ENCODE data around the gene BLVRB.

The BLVRB gene

DNA sequence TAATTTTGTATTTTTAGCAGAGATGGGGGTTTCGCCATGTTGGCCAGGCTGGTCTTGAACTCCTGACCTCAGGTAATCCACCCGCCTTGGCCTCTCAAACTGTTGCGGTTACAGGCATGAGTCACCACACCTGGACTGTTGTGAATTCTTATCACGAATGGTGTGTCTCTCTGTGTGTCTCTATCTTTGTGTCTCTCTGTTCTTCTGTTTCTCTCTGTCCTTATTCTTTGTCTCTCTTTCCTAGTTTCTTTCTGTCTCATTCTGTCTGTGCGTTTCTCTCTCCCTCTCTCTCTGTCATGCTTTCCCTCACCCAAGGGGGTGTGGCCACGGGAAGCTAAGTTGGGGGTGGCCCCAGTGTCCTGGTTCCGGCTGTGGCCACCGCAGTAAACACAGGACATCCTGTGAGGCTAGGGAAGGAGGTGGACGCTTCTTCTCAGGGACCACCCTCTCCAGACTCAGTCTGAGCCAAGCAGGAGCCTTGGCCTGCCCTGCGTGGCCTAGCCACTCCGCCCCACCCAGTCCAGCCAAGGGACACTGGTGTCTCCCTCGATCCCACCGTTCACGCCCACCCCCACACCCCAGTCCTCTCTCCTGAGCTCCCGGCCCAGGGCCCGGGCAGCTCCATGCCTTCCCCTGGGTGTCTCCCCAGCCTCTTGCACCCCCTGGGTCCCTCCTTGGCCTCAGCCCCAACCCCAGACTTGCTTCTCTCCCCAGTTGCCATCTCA, 48.5 kb downstream of the BLVRB start:
- Histone ChIP-seq H3K27me3 (ENCODE audit: insufficient read depth, insufficient read length) (no peaks in the 10 kb centered on the region), H3K4me3 (ENCODE audit: insufficient read length, low read depth) (no peak overlapping the region), H3K36me3 (ENCODE audit: insufficient read depth, insufficient read length, low read length) (peaks cover under 1% of the 10 kb centered on the region), H3K4me1 (ENCODE audit: insufficient read depth, insufficient read length) (peaks cover 3% of the 10 kb centered on the region), H3K9me3 (ENCODE audit: insufficient read depth, low read length) (no peaks in the 10 kb centered on the region), H3K9ac (ENCODE audit: insufficient read length, low read depth) (peak overlapping the region; percentile 42)
- no peak for DNase-seq (ENCODE audit: low read depth, low spot score)
- TF ChIP-seq YY1 (IDR thresholded peaks at IDR 0.05; ENCODE audit: insufficient read depth, insufficient read length) (no peak), ZNF274 (IDR thresholded peaks at IDR 0.05; ENCODE audit: low read depth, low read length) (no peak), SUZ12 (IDR thresholded peaks at IDR 0.05; ENCODE audit: extremely low read depth, insufficient read depth, insufficient read length) (no peak)

DNA sequence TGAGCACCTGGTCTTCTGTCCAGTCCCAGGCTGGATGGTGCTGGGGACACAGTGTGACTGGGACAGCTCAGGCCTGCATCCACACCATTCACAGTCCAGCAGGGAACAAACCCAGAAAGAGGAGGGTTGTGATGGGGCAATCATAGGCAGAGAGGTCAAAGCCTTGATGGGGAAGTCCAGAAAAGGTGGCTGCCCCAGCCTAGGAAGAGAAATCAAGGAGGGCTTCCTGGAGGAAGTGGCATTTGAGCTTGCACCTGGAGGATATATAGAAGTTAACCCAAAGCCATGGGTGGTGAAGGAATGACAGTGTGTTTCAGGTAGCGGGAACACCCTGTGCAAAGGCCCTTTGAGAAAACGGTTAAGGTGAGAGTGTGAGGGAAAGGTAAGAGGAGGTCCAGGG, 49.8 kb downstream of the BLVRB start:
- TF ChIP-seq YY1 (IDR thresholded peaks at IDR 0.05; ENCODE audit: insufficient read depth, insufficient read length) (no peak), SUZ12 (IDR thresholded peaks at IDR 0.05; ENCODE audit: extremely low read depth, insufficient read depth, insufficient read length) (no peak), ZNF274 (IDR thresholded peaks at IDR 0.05; ENCODE audit: low read depth, low read length) (no peak)
- no peak overlapping the region for H3K4me3 ChIP-seq (ENCODE audit: insufficient read length, low read depth)
- peaks cover 10% of the 10 kb centered on the region for H3K4me1 ChIP-seq (ENCODE audit: insufficient read depth, insufficient read length)
- H3K36me3 ChIP-seq (ENCODE audit: insufficient read depth, insufficient read length, low read length), result no peaks in the 10 kb centered on the region
- no peak for DNase-seq (ENCODE audit: low read depth, low spot score)
- H3K9ac ChIP-seq (ENCODE audit: insufficient read length, low read depth), result no peak overlapping the region
- H3K27me3 ChIP-seq (ENCODE audit: insufficient read depth, insufficient read length), result no peaks in the 10 kb centered on the region
- H3K9me3 ChIP-seq (ENCODE audit: insufficient read depth, low read length), result no peaks in the 10 kb centered on the region

DNA sequence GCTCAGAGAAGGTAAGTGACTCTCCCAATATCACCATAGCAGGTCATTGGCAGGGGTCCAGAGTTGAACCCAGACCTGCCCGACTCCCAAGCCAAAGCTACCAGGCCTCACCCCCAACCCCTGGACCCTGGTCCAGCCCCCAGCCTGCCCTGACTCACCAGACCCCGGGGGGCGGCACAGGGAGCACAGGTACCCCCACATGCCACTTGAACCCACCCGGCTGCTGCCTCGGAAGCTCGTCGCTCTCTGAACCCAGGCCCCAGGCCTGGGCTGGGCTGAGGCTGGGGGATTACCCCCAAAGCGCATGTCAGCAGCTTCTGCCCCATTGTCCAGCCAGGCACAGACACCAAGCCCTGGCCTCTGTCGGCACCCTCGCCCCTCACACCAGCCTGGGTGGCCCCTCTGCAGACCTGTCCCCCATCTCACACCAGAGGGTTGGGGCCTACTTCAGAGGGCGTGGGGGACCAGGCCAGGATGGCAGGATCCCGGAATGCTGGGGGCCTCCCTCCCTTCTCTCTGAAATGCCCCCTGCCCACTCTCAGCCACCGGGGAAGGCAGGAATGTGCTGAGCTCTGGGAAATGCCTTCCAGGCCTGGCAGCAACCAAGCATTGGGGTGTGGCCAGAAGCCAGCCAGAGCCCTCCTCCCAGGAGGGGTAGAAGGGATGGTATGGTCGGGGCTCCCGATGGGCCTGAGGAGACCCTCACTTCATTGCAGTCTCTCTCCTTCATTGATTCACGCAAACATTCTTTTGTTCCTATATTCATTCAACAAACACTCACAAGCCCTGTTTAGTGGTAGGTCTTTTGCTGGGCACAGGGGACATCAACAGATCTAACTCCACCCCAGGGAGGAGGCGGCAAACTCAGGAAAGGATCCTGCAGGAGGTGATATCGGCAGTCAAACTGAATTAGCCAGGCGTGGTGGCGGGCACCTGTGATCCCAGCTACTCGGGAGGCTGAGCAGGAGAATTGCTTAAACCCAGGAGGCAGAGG, 50.7 kb downstream of the BLVRB start:
- peak overlapping the region; percentile 42 for H3K9ac ChIP-seq (ENCODE audit: insufficient read length, low read depth)
- no peak for DNase-seq (ENCODE audit: low read depth, low spot score)
- H3K36me3 ChIP-seq (ENCODE audit: insufficient read depth, insufficient read length, low read length), result no peaks in the 10 kb centered on the region
- H3K4me1 ChIP-seq (ENCODE audit: insufficient read depth, insufficient read length), result peaks cover 11% of the 10 kb centered on the region
- no peak overlapping the region for H3K4me3 ChIP-seq (ENCODE audit: insufficient read length, low read depth)
- TF ChIP-seq YY1 (IDR thresholded peaks at IDR 0.05; ENCODE audit: insufficient read depth, insufficient read length), result no peak
- H3K9me3 ChIP-seq (ENCODE audit: insufficient read depth, low read length), result no peaks in the 10 kb centered on the region
- H3K27me3 ChIP-seq (ENCODE audit: insufficient read depth, insufficient read length), result no peaks in the 10 kb centered on the region

DNA sequence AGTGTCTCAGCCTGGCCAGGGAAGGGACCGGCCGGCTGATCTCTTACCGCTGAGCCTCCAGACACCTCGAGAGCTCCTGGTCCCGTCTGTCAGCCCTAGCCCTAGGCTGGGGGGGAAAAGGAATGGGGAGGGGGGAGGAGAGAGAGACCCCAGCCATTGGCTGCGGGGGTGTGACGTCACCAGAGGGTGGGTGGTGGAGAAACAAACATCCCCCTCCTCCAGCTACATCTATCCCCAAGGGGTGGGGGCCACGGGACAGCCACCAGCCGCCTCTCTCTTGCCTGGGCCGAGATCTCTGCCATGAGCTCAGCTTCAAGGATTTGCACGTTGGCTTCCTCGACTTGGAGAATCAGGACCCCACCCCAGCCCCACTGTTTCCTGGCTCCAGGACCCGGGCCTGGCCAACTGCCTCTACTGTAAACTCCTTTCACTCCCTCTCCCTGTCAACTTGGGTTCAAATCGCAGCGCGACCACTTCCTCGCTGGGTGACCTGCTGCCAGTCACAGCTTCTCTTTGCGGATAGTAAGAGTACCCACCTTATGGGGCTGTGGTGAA, 52.2 kb downstream of the BLVRB start, which contains the start of gene PRX:
PRX (minus strand) TSS at position 88 of the 555 bp plus-strand sequence. CDS start 5,446 bp downstream, outside the sequence.
- H3K4me3 ChIP-seq (ENCODE audit: insufficient read length, low read depth), result peak within 1 kb of the TSS; percentile 18
- no peaks in the 10 kb centered on the region for H3K36me3 ChIP-seq (ENCODE audit: insufficient read depth, insufficient read length, low read length)
- no peak for TF ChIP-seq ZNF274 (IDR thresholded peaks at IDR 0.05; ENCODE audit: low read depth, low read length)
- TF ChIP-seq SUZ12 (IDR thresholded peaks at IDR 0.05; ENCODE audit: extremely low read depth, insufficient read depth, insufficient read length), result no peak
- TF ChIP-seq YY1 (IDR thresholded peaks at IDR 0.05; ENCODE audit: insufficient read depth, insufficient read length), result no peak
- H3K9me3 ChIP-seq (ENCODE audit: insufficient read depth, low read length), result no peaks in the 10 kb centered on the region
- H3K9ac ChIP-seq (ENCODE audit: insufficient read length, low read depth), result peak within 1 kb of the TSS; percentile 64
- DNase-seq (ENCODE audit: low read depth, low spot score), result no peak
- no peaks in the 10 kb centered on the region for H3K27me3 ChIP-seq (ENCODE audit: insufficient read depth, insufficient read length)
- peaks cover 13% of the 10 kb centered on the region for H3K4me1 ChIP-seq (ENCODE audit: insufficient read depth, insufficient read length)

DNA sequence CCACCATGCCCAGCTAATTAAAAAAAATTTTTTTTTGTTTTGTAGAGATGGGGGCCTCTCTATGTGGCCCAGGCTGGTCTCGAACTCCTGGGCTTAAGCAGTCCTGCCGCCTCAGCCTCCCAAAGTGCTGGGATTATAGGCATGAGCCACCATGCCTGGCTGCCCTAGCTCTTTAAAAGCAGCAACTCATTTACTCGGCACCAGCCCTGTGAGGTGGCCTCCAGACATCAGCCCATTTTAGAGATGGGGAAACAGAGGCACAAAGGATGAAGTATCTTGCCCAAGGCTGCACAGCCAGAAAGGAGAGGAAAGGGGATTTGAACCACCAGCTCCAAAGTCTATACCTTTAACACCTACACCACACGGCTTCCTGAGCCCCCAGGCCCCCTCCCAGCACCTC, 52.7 kb downstream of the BLVRB start:
- peak overlapping the region; percentile 64 for H3K9ac ChIP-seq (ENCODE audit: insufficient read length, low read depth)
- no peak for TF ChIP-seq YY1 (IDR thresholded peaks at IDR 0.05; ENCODE audit: insufficient read depth, insufficient read length)
- TF ChIP-seq ZNF274 (IDR thresholded peaks at IDR 0.05; ENCODE audit: low read depth, low read length), result no peak
- no peak for TF ChIP-seq SUZ12 (IDR thresholded peaks at IDR 0.05; ENCODE audit: extremely low read depth, insufficient read depth, insufficient read length)
- H3K27me3 ChIP-seq (ENCODE audit: insufficient read depth, insufficient read length), result no peaks in the 10 kb centered on the region
- H3K4me1 ChIP-seq (ENCODE audit: insufficient read depth, insufficient read length), result peaks cover 17% of the 10 kb centered on the region
- H3K4me3 ChIP-seq (ENCODE audit: insufficient read length, low read depth), result peak overlapping the region; percentile 18
- no peaks in the 10 kb centered on the region for H3K36me3 ChIP-seq (ENCODE audit: insufficient read depth, insufficient read length, low read length)
- DNase-seq (ENCODE audit: low read depth, low spot score), result no peak
- H3K9me3 ChIP-seq (ENCODE audit: insufficient read depth, low read length), result no peaks in the 10 kb centered on the region

DNA sequence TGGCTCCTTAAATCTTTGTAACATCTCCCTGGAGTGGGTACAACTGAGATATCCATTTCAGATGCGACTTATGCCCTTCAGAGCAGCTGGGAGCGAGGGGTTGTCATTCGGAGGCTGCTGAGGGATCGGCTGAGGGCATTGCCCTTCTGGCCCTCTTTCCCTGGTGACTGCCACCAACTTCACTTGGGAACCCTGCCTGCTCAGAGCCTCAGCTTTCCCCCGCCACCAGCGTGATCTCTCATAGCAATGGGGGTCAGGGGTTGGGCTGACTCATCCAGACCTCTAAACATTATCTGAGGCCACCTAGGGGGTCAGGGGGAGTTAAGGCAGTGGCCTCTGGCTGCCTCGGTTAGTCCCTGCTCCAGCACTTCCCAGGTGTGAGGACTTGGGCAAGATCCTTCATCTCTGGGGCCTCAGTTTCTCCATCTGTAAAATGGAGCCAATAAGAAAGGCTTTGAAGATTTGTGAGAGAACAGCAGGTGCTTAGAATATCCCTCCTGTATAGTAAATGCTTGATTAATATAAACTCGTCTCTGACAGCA, 53.5 kb downstream of the BLVRB start:
- H3K9me3 ChIP-seq (ENCODE audit: insufficient read depth, low read length), result no peaks in the 10 kb centered on the region
- TF ChIP-seq SUZ12 (IDR thresholded peaks at IDR 0.05; ENCODE audit: extremely low read depth, insufficient read depth, insufficient read length) (no peak), ZNF274 (IDR thresholded peaks at IDR 0.05; ENCODE audit: low read depth, low read length) (no peak), YY1 (IDR thresholded peaks at IDR 0.05; ENCODE audit: insufficient read depth, insufficient read length) (no peak)
- no peaks in the 10 kb centered on the region for H3K36me3 ChIP-seq (ENCODE audit: insufficient read depth, insufficient read length, low read length)
- peak overlapping the region; percentile 3 for H3K9ac ChIP-seq (ENCODE audit: insufficient read length, low read depth)
- no peaks in the 10 kb centered on the region for H3K27me3 ChIP-seq (ENCODE audit: insufficient read depth, insufficient read length)
- peaks cover 17% of the 10 kb centered on the region for H3K4me1 ChIP-seq (ENCODE audit: insufficient read depth, insufficient read length)
- DNase-seq (ENCODE audit: low read depth, low spot score), result no peak
- no peak overlapping the region for H3K4me3 ChIP-seq (ENCODE audit: insufficient read length, low read depth)

All from NT2/D1 (cell line).